ENCODE results near the gene CD4.

- TF ChIP-seq POLR2AphosphoS5 (IDR thresholded peaks at IDR 0.05) = no peak
- no peak for TF ChIP-seq POLR2A (IDR thresholded peaks at IDR 0.05)
Observed at GRCh38 chr12:6849427-6849826, 60.1 kb downstream of the CD4 start.
